CD4-positive, alpha-beta T cell treated with Interferon gamma for 1 hour (primary cell): ENCODE results near the gene CCDC70.

Experiments
- DNase-seq: peaks from one replicate; pipeline ENCODE4 v3.0.0-alpha.2; 2020

The CCDC70 gene

DNA sequence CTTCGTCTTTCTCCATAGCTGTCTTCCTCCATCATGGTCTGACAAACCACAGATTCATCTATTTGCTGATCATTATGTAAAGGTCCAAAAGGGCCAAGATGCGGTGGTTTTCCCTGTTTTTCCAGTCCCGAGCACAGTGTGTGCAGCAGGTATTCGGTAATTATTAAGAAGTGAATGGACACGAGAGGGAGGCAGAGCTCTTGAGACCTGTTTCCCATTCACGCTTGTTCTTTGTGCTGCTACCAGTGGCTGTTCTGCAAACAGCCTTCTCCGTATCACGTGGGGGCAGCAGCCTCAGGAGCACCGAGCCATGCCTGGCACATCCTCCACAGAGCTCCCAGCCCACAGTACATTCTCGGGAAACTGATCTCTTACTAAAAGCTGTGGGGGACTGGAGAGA, 50.3 kb downstream of the CCDC70 start:
- DNase-seq: no peak

DNA sequence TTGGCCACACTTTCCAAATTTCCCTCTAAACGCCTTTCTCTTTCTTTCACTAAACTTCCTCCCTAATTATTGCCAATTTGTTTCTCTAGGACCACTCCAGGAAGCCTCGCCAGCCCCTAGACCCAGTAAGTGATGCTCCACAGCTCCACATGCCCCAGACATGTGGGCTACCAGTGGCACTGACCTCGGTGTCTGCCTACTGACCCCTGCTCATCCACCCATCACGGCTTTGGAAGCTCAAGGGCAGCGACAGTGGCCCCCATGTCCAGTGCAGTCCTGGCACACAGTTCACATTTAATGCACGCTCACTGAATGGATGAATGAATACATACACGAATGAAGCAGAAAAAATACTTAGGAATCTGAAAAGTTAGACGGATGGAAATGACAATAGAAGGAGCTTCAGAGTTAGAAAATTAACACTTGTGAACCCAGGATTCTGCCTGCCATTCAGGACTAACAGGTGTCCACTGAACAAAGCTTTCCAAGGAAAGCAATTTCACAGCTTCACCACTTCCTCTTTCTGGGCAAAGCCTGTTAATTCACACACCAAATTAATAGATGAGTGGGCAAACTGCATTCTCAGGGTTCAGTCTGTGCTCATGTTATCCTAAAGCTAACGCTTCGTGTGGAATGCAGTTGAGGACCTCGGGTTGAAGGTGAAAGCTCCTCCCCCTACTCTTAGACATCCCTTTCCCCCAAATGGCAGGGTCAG, 50.9 kb downstream of the CCDC70 start:
- DNase-seq: no peak

DNA sequence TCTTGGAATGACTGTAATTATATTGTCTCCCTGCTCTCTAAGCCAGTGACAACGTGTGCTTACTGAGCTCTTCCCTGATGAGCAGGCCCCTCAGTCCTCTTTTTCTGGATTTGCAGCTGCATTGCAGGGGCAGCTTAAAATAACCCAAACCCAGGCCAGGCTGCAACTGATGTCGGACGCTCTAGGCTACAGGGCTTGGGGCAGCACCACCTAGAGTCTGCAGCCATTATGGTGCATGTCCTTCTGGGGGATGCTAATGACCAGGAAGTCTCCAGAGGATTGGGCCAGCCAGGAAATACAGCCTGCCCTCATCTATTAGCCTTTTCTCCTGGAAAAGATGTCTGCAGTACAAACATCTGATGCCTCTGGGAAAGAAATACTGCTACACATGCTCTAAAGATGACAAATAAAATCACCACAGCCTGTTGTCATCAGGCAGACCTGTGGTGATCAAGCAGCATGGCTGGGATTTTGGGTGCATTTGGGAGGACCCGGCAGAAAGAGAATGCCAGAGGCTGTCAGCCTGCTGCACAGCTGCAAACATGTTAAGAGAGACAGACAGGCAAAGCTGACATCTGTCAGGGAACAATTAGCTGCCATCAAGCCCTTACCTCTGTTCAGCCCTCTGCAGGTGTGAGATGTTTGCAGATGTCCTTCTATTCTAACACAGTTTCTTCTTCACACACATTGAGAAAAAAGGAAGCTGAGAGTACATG, 51.8 kb downstream of the CCDC70 start:
- DNase-seq: no peak

DNA sequence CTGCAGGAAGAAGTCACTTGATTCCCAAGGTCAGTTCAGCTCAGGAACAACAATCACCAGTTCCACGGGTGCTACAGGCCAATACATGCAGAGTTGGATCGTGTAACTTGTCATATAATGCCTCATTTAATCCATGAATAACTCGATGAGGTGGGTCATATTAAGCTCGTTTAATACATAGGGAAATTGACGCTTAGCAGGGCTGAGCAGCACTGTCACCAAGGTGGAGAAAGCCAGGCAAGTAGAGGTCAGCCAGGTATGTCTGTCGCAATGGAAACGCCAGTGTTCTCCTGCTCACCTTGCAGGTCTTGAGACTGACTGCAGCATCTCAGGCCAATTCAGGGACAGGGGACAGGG, 52.3 kb downstream of the CCDC70 start:
- DNase-seq: no peak
